Measurements from ENCODE around the gene MRNIP.
A peak's percentile ranks its signal among the peaks of the same experiment; 100 is the strongest.

The MRNIP gene

GRCh38 chr5:179854356-179854755 lies 4.3 kb downstream of the MRNIP start:
- peaks cover 26% of the 10 kb centered on the region for H3K36me3 ChIP-seq (ENCODE audit: control insufficient read depth, low read length)
- no peaks in the 10 kb centered on the region for H3K27me3 ChIP-seq (ENCODE audit: control insufficient read depth, low read length)
- H3K4me1 ChIP-seq (ENCODE audit: control insufficient read depth, low read length) = peaks cover 42% of the 10 kb centered on the region
- H3K4me2 ChIP-seq (ENCODE audit: low read length) = no peak overlapping the region
- H3F3A ChIP-seq (ENCODE audit: control insufficient read depth, insufficient read depth) = peaks cover 4% of the 10 kb centered on the region
- no peak for TF ChIP-seq CTCF (IDR thresholded peaks at IDR 0.05; ENCODE audit: low read depth, low read length, poor library complexity, severe bottlenecking)
- no peak for TF ChIP-seq EZH2phosphoT487 (IDR thresholded peaks at IDR 0.05; ENCODE audit: borderline replicate concordance, low read length)
- H3K79me2 ChIP-seq (ENCODE audit: control insufficient read depth, low read length) = peaks cover 38% of the 10 kb centered on the region
- no peaks in the 10 kb centered on the region for H3K9me3 ChIP-seq (ENCODE audit: control insufficient read depth, insufficient read depth, low read length)
- no peak overlapping the region for H3K27ac ChIP-seq (ENCODE audit: low read depth, low read length)
- no peaks in the 10 kb centered on the region for H3K9me2 ChIP-seq (replicated peaks; ENCODE audit: control insufficient read depth, low read length)
- H4K20me1 ChIP-seq (ENCODE audit: control insufficient read depth, insufficient read depth, low read depth, low read length) = no peaks in the 10 kb centered on the region
- H3K4me3 ChIP-seq (ENCODE audit: low read length) = no peak overlapping the region

GRCh38 chr5:179852993-179853547 lies 5.5 kb downstream of the MRNIP start:
- Histone ChIP-seq H3K4me1 (ENCODE audit: control insufficient read depth, low read length) (peaks cover 39% of the 10 kb centered on the region), H3K4me2 (ENCODE audit: low read length) (peak overlapping the region; percentile 59), H4K20me1 (ENCODE audit: control insufficient read depth, insufficient read depth, low read depth, low read length) (no peaks in the 10 kb centered on the region), H3K27me3 (ENCODE audit: control insufficient read depth, low read length) (no peaks in the 10 kb centered on the region), H3F3A (ENCODE audit: control insufficient read depth, insufficient read depth) (peaks cover 4% of the 10 kb centered on the region), H3K79me2 (ENCODE audit: control insufficient read depth, low read length) (peaks cover 33% of the 10 kb centered on the region), H3K9me3 (ENCODE audit: control insufficient read depth, insufficient read depth, low read length) (no peaks in the 10 kb centered on the region), H3K36me3 (ENCODE audit: control insufficient read depth, low read length) (peaks cover 34% of the 10 kb centered on the region), H3K9me2 (replicated peaks; ENCODE audit: control insufficient read depth, low read length) (no peaks in the 10 kb centered on the region), H3K27ac (ENCODE audit: low read depth, low read length) (peak overlapping the region; percentile 67), H3K4me3 (ENCODE audit: low read length) (peak overlapping the region; percentile 40)
- TF ChIP-seq CTCF (IDR thresholded peaks at IDR 0.05; ENCODE audit: low read depth, low read length, poor library complexity, severe bottlenecking) = no peak
- TF ChIP-seq EZH2phosphoT487 (IDR thresholded peaks at IDR 0.05; ENCODE audit: borderline replicate concordance, low read length) = no peak

- Histone ChIP-seq H3K27me3 (ENCODE audit: control insufficient read depth, low read length) (no peaks in the 10 kb centered on the region), H4K20me1 (ENCODE audit: control insufficient read depth, insufficient read depth, low read depth, low read length) (no peaks in the 10 kb centered on the region), H3K27ac (ENCODE audit: low read depth, low read length) (no peak overlapping the region), H3F3A (ENCODE audit: control insufficient read depth, insufficient read depth) (no peaks in the 10 kb centered on the region), H3K4me3 (ENCODE audit: low read length) (no peak overlapping the region), H3K36me3 (ENCODE audit: control insufficient read depth, low read length) (peaks cover 37% of the 10 kb centered on the region), H3K9me2 (replicated peaks; ENCODE audit: control insufficient read depth, low read length) (no peaks in the 10 kb centered on the region), H3K4me2 (ENCODE audit: low read length) (no peak overlapping the region), H3K9me3 (ENCODE audit: control insufficient read depth, insufficient read depth, low read length) (no peaks in the 10 kb centered on the region), H3K79me2 (ENCODE audit: control insufficient read depth, low read length) (no peaks in the 10 kb centered on the region), H3K4me1 (ENCODE audit: control insufficient read depth, low read length) (no peaks in the 10 kb centered on the region)
- TF ChIP-seq EZH2phosphoT487 (IDR thresholded peaks at IDR 0.05; ENCODE audit: borderline replicate concordance, low read length) (no peak), CTCF (IDR thresholded peaks at IDR 0.05; ENCODE audit: low read depth, low read length, poor library complexity, severe bottlenecking) (no peak)
Measured at GRCh38 chr5:179841621-179842020, 17.0 kb downstream of the MRNIP start.
